ENCODE measurements around the gene USP32. TPM values are rescaled to one million over a fixed set of nuclear protein-coding genes. Genes with fewer than 3 reads are reported as not detected.
"Not testable (repeated sequence)": the region's sequence is repeated elsewhere in the genome, so short reads cannot be mapped to it uniquely, and the experiment has no call there.

Gene USP32
- total RNA-seq, 1 experiment from 2014 or later: 73.5 TPM

DNA sequence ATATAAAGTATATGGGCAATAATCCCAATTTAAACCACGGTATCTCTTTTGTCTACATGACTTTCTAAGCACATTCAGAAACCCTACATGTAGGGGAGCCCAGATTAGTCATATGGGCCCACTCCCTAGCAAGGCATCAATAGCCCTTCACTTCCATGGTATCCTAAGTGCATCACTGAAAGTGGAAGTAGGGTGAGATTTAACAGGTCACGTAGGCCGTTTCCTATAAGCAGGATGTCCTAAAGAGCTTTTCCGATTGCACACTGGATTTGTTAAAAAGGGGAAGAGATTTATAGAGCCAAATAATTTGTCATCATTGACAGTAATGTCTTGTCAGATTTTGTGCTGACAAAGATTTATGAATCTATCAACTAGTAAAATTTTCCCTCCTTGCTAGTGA is 203.2 kb downstream of the USP32 start:
- Histone ChIP-seq H3K23me2 (ENCODE audit: insufficient read length, low read depth, low read length, poor library complexity, severe bottlenecking) (no peaks in the 10 kb centered on the region), H3K4ac (ENCODE audit: low read depth, low read length) (no peak overlapping the region), H3K56ac (ENCODE audit: insufficient read length, low read depth, low read length) (no peak overlapping the region), H4K20me1 (ENCODE audit: control insufficient read depth, insufficient read depth, insufficient read length) (no peaks in the 10 kb centered on the region), H3K9ac (ENCODE audit: extremely low read depth, insufficient read length, low read length) (no peak overlapping the region), H3T11ph (ENCODE audit: low read length) (no peak overlapping the region), H2BK5ac (ENCODE audit: insufficient read length, low read length) (no peak overlapping the region), H3K9me3 (ENCODE audit: control insufficient read depth, low read depth, low read length) (no peaks in the 10 kb centered on the region), H3K4me1 (ENCODE audit: insufficient read depth, low read length) (no peaks in the 10 kb centered on the region), H3K18ac (ENCODE audit: insufficient read length, low read depth, low read length) (no peak overlapping the region), H4K91ac (ENCODE audit: insufficient read length, low read depth, low read length) (no peak overlapping the region), H2BK15ac (ENCODE audit: low read depth, low read length) (no peak overlapping the region), H4K8ac (replicated peaks; ENCODE audit: insufficient read length, low read depth, low read length) (no peak overlapping the region), H2BK12ac (ENCODE audit: insufficient read length, low read depth, low read length) (no peak overlapping the region), H3K23ac (ENCODE audit: insufficient read length, low read depth, low read length) (no peak overlapping the region), H2BK120ac (ENCODE audit: low read depth, low read length, poor library complexity, severe bottlenecking) (no peak overlapping the region), H3K14ac (ENCODE audit: insufficient read depth, low read length) (no peak overlapping the region), H3K27ac (ENCODE audit: insufficient read length, low read depth, low read length) (no peak overlapping the region), H2AK5ac (ENCODE audit: insufficient read length, low read length) (no peak overlapping the region), H3K27me3 (ENCODE audit: insufficient read depth, low read length) (no peaks in the 10 kb centered on the region), H3K79me2 (ENCODE audit: insufficient read depth, low read length) (no peaks in the 10 kb centered on the region), H3K4me2 (ENCODE audit: insufficient read depth, insufficient read length, low read length) (no peak overlapping the region), H2BK20ac (ENCODE audit: low read depth, low read length, poor library complexity, severe bottlenecking) (no peak overlapping the region), H4K5ac (ENCODE audit: insufficient read length, low read depth, low read length) (no peak overlapping the region), H2AFZ (ENCODE audit: low read length) (no peak overlapping the region), H3K79me1 (ENCODE audit: insufficient read depth, low read depth, low read length, poor library complexity, severe bottlenecking) (peaks cover 3% of the 10 kb centered on the region)
- no peak overlapping the region for H3K4me3 Mint-ChIP-seq
- H3K27me3 Mint-ChIP-seq (ENCODE audit: low read depth): no peaks in the 10 kb centered on the region
- no peaks in the 10 kb centered on the region for H3K4me1 Mint-ChIP-seq
- H3K9me3 Mint-ChIP-seq: no peaks in the 10 kb centered on the region
- DNase-seq: no peak
- peaks cover 26 to 75% (median 36%) of the 10 kb centered on the region in 3 experiments; a peak in 6 of 7 replicates for H3K36me3 Mint-ChIP-seq (ENCODE audit: insufficient read depth in 1 of 3, low read depth in 3 of 3)
- TF ChIP-seq, protein P1, sequence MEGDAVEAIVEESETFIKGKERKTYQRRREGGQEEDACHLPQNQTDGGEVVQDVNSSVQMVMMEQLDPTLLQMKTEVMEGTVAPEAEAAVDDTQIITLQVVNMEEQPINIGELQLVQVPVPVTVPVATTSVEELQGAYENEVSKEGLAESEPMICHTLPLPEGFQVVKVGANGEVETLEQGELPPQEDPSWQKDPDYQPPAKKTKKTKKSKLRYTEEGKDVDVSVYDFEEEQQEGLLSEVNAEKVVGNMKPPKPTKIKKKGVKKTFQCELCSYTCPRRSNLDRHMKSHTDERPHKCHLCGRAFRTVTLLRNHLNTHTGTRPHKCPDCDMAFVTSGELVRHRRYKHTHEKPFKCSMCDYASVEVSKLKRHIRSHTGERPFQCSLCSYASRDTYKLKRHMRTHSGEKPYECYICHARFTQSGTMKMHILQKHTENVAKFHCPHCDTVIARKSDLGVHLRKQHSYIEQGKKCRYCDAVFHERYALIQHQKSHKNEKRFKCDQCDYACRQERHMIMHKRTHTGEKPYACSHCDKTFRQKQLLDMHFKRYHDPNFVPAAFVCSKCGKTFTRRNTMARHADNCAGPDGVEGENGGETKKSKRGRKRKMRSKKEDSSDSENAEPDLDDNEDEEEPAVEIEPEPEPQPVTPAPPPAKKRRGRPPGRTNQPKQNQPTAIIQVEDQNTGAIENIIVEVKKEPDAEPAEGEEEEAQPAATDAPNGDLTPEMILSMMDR (conservative IDR thresholded peaks at IDR 0.05): no peak
- no peak overlapping the region for H3K27ac Mint-ChIP-seq
- no CpG with 5 or more reads among the region's 4 CpGs for WGBS (ENCODE audit: extremely low coverage, insufficient read length, low lambda C conversion rate)

GRCh38 chr17:60186846-60187745 is 204.8 kb downstream of the USP32 start:
- H3K27me3 Mint-ChIP-seq (ENCODE audit: low read depth); H3K27me3 ChIP-seq (ENCODE audit: insufficient read depth, low read length); H2BK20ac ChIP-seq (ENCODE audit: low read depth, low read length, poor library complexity, severe bottlenecking); H3K9ac ChIP-seq (ENCODE audit: extremely low read depth, insufficient read length, low read length); H3K9me3 Mint-ChIP-seq; H2BK12ac ChIP-seq (ENCODE audit: insufficient read length, low read depth, low read length); H3K4me3 Mint-ChIP-seq; H3K4ac ChIP-seq (ENCODE audit: low read depth, low read length); H3K9me3 ChIP-seq (ENCODE audit: control insufficient read depth, low read depth, low read length); H4K8ac ChIP-seq (replicated peaks; ENCODE audit: insufficient read length, low read depth, low read length); DNase-seq; H3K4me2 ChIP-seq (ENCODE audit: insufficient read depth, insufficient read length, low read length); H2BK120ac ChIP-seq (ENCODE audit: low read depth, low read length, poor library complexity, severe bottlenecking); H3K23ac ChIP-seq (ENCODE audit: insufficient read length, low read depth, low read length); H3K79me2 ChIP-seq (ENCODE audit: insufficient read depth, low read length); H3T11ph ChIP-seq (ENCODE audit: low read length); H4K20me1 ChIP-seq (ENCODE audit: control insufficient read depth, insufficient read depth, insufficient read length); H3K4me1 ChIP-seq (ENCODE audit: insufficient read depth, low read length); H2BK5ac ChIP-seq (ENCODE audit: insufficient read length, low read length); H2BK15ac ChIP-seq (ENCODE audit: low read depth, low read length); H3K27ac ChIP-seq (ENCODE audit: insufficient read length, low read depth, low read length); H3K14ac ChIP-seq (ENCODE audit: insufficient read depth, low read length); H3K56ac ChIP-seq (ENCODE audit: insufficient read length, low read depth, low read length); H3K4me1 Mint-ChIP-seq; H3K79me1 ChIP-seq (ENCODE audit: insufficient read depth, low read depth, low read length, poor library complexity, severe bottlenecking); H3K23me2 ChIP-seq (ENCODE audit: insufficient read length, low read depth, low read length, poor library complexity, severe bottlenecking); H2AFZ ChIP-seq (ENCODE audit: low read length); H4K91ac ChIP-seq (ENCODE audit: insufficient read length, low read depth, low read length); H4K5ac ChIP-seq (ENCODE audit: insufficient read length, low read depth, low read length); H2AK5ac ChIP-seq (ENCODE audit: insufficient read length, low read length); H3K18ac ChIP-seq (ENCODE audit: insufficient read length, low read depth, low read length): not testable (repeated sequence)
- H3K27ac Mint-ChIP-seq: peak overlapping the region in 1 of 3 experiments; percentile 65; a peak in 2 of 7 replicates
- no CpG with 5 or more reads among the region's 7 CpGs for WGBS (ENCODE audit: extremely low coverage, insufficient read length, low lambda C conversion rate)
- H3K36me3 Mint-ChIP-seq (ENCODE audit: insufficient read depth in 1 of 3, low read depth in 3 of 3): peaks cover 26 to 74% (median 45%) of the 10 kb centered on the region in 3 experiments; a peak in 6 of 7 replicates
